GM12801 (cell line): ENCODE results near the gene ZNF536.

Experiments
- TF ChIP-seq, protein P1 (sequence below): IDR thresholded peaks from one replicate; pipeline ENCODE4 v1.5.1; 2011; ENCODE audit warnings: control low read depth; ENCODE audit not compliant: insufficient read length; ENCODE audit errors: extremely low read depth

Gene ZNF536

DNA sequence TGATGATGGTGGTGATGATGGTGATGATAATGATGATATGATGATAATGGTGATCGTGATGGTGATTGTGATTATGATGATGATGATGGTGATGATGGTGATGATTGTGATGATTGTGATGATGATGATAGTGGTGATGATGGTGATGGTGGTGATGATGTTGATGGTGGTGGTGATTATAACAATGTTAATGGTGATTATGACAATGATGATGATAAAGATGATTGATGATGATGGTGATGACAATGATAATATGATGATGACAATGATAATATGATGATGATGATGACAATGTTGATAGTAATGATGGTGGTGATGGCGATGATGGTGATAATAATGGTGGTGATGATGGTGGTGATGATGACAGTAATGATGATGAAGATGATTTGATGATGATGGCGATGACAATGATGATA is 34.1 kb upstream of the ZNF536 start:
- TF ChIP-seq, protein P1, sequence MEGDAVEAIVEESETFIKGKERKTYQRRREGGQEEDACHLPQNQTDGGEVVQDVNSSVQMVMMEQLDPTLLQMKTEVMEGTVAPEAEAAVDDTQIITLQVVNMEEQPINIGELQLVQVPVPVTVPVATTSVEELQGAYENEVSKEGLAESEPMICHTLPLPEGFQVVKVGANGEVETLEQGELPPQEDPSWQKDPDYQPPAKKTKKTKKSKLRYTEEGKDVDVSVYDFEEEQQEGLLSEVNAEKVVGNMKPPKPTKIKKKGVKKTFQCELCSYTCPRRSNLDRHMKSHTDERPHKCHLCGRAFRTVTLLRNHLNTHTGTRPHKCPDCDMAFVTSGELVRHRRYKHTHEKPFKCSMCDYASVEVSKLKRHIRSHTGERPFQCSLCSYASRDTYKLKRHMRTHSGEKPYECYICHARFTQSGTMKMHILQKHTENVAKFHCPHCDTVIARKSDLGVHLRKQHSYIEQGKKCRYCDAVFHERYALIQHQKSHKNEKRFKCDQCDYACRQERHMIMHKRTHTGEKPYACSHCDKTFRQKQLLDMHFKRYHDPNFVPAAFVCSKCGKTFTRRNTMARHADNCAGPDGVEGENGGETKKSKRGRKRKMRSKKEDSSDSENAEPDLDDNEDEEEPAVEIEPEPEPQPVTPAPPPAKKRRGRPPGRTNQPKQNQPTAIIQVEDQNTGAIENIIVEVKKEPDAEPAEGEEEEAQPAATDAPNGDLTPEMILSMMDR, result no peak

DNA sequence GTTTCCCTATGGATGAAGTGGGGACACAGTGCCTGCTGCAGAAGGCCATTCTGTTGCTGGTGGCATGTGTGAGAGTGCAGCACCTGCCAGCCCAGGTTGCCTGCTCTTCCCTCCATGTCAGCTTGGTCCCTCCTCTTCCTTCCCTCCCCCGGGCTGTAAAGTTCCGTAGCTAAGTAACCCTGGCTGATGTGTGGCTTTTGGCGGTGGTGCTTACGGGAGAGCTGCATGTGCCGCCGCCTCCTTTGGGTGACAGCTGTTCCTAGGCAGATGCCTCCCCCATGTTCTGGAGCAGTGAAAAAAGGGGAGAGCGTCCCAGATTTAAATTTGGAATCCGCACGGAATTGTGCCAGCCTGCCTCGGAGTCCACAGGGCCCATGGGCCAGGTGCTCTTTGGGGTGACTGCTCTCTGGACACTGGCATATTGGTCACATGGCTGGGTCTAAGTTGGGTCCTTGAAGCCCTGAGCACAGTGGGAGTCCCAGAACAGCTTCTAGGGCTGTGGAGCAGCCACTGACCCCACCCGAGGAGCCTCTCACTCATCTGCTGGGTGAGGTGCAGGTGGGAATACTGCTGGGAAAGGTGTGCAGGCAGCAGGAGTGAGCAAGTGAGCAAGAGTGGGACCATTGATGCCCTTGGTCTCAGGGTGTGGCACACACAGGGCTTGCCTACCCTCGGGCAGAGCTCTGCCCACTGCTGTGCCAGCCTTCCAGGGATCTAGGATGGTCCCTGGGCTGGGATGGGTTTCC is 33.1 kb upstream of the ZNF536 start:
- TF ChIP-seq, protein P1, result no peak

DNA sequence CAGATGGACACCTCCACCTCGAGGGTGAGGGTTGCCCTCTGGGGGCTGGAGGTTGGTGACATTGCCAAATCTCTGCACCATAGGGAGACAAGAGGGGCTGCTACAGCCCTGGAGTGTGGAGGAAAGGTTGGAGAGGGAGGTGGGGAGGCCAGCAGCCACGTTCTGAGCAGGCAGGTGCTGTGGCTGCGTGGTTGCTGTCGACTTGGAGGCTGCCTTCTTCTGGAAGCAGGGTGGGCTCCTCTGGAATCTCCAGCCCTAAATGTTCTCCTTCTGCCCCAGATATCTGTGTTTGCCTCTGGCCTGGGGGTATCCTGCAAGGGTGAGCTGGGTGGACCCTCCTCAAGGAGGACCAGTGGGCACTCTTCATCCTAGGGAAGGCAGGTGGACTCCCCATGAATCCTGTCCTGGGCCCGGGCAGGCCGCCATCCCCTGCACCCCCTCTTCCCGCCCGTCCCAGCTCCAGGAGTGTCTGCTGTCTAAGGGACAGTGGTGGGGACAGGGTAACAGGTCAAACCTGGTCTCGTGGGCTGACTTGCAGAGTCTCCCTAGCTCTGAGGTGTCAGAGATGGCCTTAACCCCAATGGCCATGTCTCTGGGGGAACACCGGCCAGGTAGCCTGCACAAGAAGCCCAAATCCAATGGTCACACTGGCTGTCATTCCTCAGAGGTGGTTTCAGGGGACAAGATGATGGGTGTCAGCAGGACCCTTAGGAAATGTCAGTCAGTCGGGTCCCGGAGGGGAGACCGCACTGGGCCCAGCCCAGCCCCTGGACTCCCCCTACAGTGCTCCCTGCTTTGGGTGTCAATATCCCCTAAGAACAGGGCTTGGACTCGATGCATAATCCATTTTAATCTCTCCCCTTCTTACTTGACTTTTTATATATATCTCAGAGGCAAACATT is 32.3 kb upstream of the ZNF536 start:
- TF ChIP-seq, protein P1, result no peak

DNA sequence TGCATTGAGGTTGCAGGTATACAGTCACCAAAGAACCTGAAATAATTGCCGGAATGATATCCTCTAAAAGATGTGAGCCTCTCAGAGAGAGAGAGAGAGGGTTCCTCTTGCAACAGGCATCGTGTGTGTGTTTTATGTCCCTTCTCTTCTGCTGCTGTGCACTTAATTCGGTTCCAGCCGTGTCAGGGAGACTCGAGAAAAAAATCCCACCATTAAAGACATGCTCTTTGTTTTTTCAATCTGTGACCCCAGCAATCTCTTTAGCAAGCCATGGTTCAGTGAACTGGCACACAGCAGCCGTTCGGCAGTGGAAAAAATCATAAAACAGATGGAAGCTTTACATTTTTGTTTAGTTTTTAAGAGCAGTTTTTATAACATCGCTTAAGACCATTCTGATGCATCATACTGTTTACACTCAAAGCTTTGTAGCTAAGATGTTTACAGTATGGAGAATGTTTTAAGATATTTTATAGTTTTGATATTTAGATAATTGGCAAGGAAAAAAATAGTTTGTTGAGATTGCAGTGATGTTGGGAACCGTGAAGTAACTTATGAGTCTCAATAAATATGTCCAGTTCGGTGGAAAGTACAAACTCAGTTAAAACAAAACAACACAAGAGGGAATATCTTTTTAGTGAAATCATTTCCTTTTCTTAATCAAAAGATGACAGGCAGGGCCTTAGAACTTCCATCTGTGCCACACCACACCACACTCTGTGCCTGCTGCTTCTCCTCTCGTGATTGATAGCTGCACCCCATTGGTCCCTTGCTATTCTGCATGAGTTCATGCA is 31.2 kb upstream of the ZNF536 start:
- TF ChIP-seq, protein P1, result no peak

DNA sequence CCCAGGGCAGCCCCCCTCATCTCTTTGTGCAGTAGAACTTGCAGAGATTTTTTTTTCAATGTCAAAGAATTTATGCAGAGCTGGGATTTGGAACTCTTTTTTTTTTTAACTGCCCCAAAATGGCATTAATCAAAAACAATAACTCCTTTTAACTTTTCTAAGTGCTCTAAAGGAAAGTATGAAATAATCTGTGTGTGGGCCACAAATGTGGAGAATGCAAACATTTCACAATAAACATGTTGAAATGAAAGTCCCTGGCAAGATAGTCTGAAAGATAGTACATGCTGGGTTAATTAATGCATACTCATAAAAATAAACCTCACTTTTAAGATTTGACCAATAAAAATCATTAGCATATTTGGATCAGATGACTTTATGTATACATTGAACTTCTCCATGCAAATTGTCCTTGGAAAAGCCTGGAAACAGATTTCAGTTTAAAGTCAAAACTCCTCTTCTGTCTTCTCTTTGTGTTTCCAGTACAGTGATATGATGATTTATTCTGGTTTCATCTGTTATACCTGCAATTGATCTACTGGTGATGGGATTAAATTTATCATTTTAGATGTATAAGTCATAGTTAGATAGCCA is 30.5 kb upstream of the ZNF536 start:
- TF ChIP-seq, protein P1, result no peak

DNA sequence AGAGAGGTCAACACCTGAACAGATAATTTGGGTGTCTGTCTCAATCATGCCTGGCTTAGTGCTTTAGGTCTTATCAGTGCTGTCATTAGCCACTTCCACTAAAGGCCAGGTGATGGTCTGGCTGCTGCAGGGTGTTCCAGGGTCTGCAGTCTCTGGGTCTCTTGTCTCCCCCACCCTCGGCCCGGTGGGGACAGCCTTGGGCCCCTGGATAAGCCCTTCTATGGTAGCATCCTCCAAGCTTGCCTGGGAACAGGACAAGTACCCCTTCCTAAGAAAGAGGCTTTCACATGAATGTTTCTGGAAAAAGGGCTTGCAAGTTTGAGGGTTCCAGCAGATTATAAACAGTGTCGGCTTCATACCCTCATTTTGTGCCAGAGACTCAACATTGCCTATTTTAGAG is 29.3 kb upstream of the ZNF536 start:
- TF ChIP-seq, protein P1, result no peak
